T-cell (primary cell): Measurements from ENCODE around the gene SYN1. TPM values are rescaled to one million over a fixed set of nuclear protein-coding genes. Genes with fewer than 3 reads are reported as not detected.
A peak's percentile ranks its signal among the peaks of the same experiment; 100 is the strongest.

Experiments
- ATAC-seq, 4 experiments: fragments of 200-7000 bp in 3 of 4; fragments of 150-1000 bp in 1 of 4; cut with Tn5 transposase; replicated peaks in 1 of 4; 1 replicate in 3 of 4; 2 replicates in 1 of 4; pipeline ENCODE4 v1.10.0; 2021; ENCODE audit warnings: moderate library complexity in 3 of 4, mild to moderate bottlenecking in 2 of 4, moderate number of reproducible peaks in 1 of 4
- CTCF ChIA-PET, 2 donors: fragments of 300-600 bp; sonication (Branson Sonifier 250); formaldehyde crosslinking; loops; one replicate each; lab custom pipeline; 2022; ENCODE audit warnings: antibody characterized with exemption in 2 of 2; lab: Charles Lee
- POLR2A ChIA-PET, 2 donors: fragments of 300-600 bp; sonication (Branson Sonifier 250); formaldehyde crosslinking; loops; one replicate each; lab custom pipeline; 2022; ENCODE audit warnings: antibody characterized with exemption in 2 of 2; lab: Charles Lee
- DNase-seq, 35 experiments: peaks; one replicate each; pipeline versions ENCODE4 v3.0.0 to v3.0.0-alpha.2; 2013 to 2023
- H3K27ac ChIP-seq: one replicate; pipeline ENCODE4 v1.5.1; 2013; ENCODE audit warnings: low read length
- H3K27me3 ChIP-seq, 2 experiments: replicated peaks in 1 of 2; 1 replicate in 1 of 2; 2 replicates in 1 of 2; pipeline versions ENCODE4 v1.6.1 to v1.7.0; 2013; ENCODE audit warnings: low read length in 1 of 2, mixed read lengths in 1 of 2; ENCODE audit not compliant: control insufficient read depth in 2 of 2, insufficient read depth in 2 of 2; ENCODE audit errors: extremely low read depth in 1 of 2
- H3K36me3 ChIP-seq, 2 donors: 1 replicate in 1 of 2; 2 replicates in 1 of 2; pipeline versions ENCODE4 v1.6.1 to v1.7.0; 2013; ENCODE audit warnings: low read length in 1 of 2; ENCODE audit not compliant: control insufficient read depth in 2 of 2, insufficient read depth in 1 of 2; ENCODE audit errors: extremely low read depth in 1 of 2
- H3K4me1 ChIP-seq, 2 experiments: 1 replicate in 1 of 2; 2 replicates in 1 of 2; pipeline versions ENCODE4 v1.6.1 to v1.7.0; 2013; ENCODE audit warnings: low read length in 2 of 2, mixed read lengths in 1 of 2; ENCODE audit not compliant: insufficient read depth in 2 of 2, control insufficient read depth in 1 of 2; ENCODE audit errors: extremely low read depth in 1 of 2
- H3K4me3 ChIP-seq, 2 donors: 1 replicate in 1 of 2; 2 replicates in 1 of 2; pipeline versions ENCODE4 v1.5.1 to v1.7.0; 2013; ENCODE audit warnings: mild to moderate bottlenecking in 2 of 2, low read length in 1 of 2, moderate library complexity in 1 of 2; ENCODE audit not compliant: control insufficient read depth in 1 of 2; ENCODE audit errors: extremely low read depth in 1 of 2
- H3K9me3 ChIP-seq: 2 replicates; pipeline ENCODE4 v1.7.0; 2013
- H3K27ac Mint-ChIP-seq, 2 donors: one replicate each; pipeline ENCODE4 v1.8.0; 2020 to 2021; ENCODE audit warnings: mild to moderate bottlenecking in 2 of 2, mixed read lengths in 2 of 2
- H3K27me3 Mint-ChIP-seq, 2 donors: one replicate each; pipeline ENCODE4 v1.8.0; 2021 to 2022; ENCODE audit warnings: mixed read lengths in 2 of 2
- H3K36me3 Mint-ChIP-seq: one replicate; pipeline ENCODE4 v1.8.0; 2021; ENCODE audit warnings: mixed read lengths
- H3K4me1 Mint-ChIP-seq, 3 donors: one replicate each; pipeline ENCODE4 v1.8.0; 2020 to 2022; ENCODE audit warnings: mixed read lengths in 3 of 3, mild to moderate bottlenecking in 1 of 3
- H3K4me3 Mint-ChIP-seq, 3 donors: one replicate each; pipeline ENCODE4 v1.8.0; 2020 to 2022; ENCODE audit warnings: mild to moderate bottlenecking in 3 of 3, mixed read lengths in 3 of 3, moderate library complexity in 3 of 3
- H3K9me3 Mint-ChIP-seq, 3 donors: one replicate each; pipeline ENCODE4 v1.8.0; 2020 to 2022; ENCODE audit warnings: mixed read lengths in 3 of 3
- WGBS: methylation state at CpG from one replicate; pipeline ENCODE4 v1.1.5; 2013; ENCODE audit warnings: missing lambda C conversion rate; ENCODE audit not compliant: insufficient coverage; 5-methylcytosine and 5-hydroxymethylcytosine counted together
- total RNA-seq, 35 experiments: library from RNA in 6 of 35; stranded (reverse) in 6 of 35; fragments of 120-200 nt in 1 of 35; gene quantifications; one replicate each; pipeline versions ENCODE4 v1.2.1 to v1.2.4 and lab custom pipeline; 2013 to 2026

The SYN1 gene
- total RNA-seq, 5 donors from 2014 or later (not counting 1 experiment from before 2014, with no cell fraction given): 0.21 to 1.3 (median 0.81) TPM; not detected in 1

DNA sequence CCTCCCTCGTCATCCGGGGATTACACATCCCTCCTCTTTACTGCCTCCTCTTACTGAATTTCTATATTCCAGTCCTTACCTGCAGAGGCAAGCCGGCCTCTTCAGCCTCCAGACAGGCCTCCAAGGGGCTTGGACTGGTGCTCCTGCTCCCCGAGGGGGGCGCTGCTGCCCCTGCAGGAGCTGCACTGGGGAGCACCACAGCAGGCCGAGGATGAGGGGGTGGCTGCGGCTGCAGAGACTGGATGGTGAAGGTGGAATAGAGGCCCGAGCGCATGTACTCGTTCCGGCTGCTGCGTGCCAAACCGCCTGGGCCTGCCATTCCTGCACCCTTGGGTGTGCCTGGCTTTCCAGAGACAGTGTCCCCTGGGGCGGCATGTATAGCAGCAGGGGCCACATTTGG lies 19.2 kb upstream of the SYN1 start:
- ChIA-PET CTCF (no interaction called here), POLR2A (interaction anchor here in 1 of 2 donors (0.5 kb wide), 1 partner anchor 11 kb away, joined by 6 read pairs; no protein-coding TSS in a partner anchor)
- Histone ChIP-seq H3K27ac (no peak overlapping the region), H3K27me3 (no peaks in the 10 kb centered on the region), H3K36me3 (peaks cover 0 to 52% of the 10 kb centered on the region in 2 donors), H3K4me3 (no peak overlapping the region), H3K9me3 (no peaks in the 10 kb centered on the region), H3K4me1 (peaks cover 0 to 20% of the 10 kb centered on the region in 2 experiments)
- H3K9me3 Mint-ChIP-seq: no peaks in the 10 kb centered on the region
- no peak for ATAC-seq
- peaks cover 9 to 27% (median 15%) of the 10 kb centered on the region in 3 donors for H3K4me1 Mint-ChIP-seq
- peak overlapping the region in 1 of 3 donors; percentile 62 for H3K4me3 Mint-ChIP-seq
- H3K36me3 Mint-ChIP-seq: peaks cover 29% of the 10 kb centered on the region
- DNase-seq: no peak
- peak overlapping the region; percentile 36 to 71 for H3K27ac Mint-ChIP-seq
- 98% methylated on average over 9 of the region's 14 CpGs for WGBS
- H3K27me3 Mint-ChIP-seq: no peaks in the 10 kb centered on the region

- peak overlapping the region; percentile 29 for H3K27ac ChIP-seq
- DNase-seq (peak in 17 of 35 experiments; percentile 7 to 48 (median 33)), ATAC-seq (peak; percentile 66 to 95 (median 75))
- 55% methylated on average over 15 of the region's 31 CpGs for WGBS
- H3K9me3 ChIP-seq: no peaks in the 10 kb centered on the region
- H3K36me3 ChIP-seq: peaks cover 0 to 46% of the 10 kb centered on the region in 2 donors
- H3K4me3 Mint-ChIP-seq: peak overlapping the region; percentile 46 to 65 (median 62)
- H3K27ac Mint-ChIP-seq: peak overlapping the region; percentile 71 to 80
- H3K36me3 Mint-ChIP-seq: peaks cover 29% of the 10 kb centered on the region
- ChIA-PET CTCF (no interaction called here), POLR2A (no interaction called here)
- no peaks in the 10 kb centered on the region for H3K27me3 ChIP-seq
- H3K4me1 Mint-ChIP-seq: peaks cover 7 to 23% (median 12%) of the 10 kb centered on the region in 3 donors
- H3K4me1 ChIP-seq: peaks cover 0 to 20% of the 10 kb centered on the region in 2 experiments
- H3K27me3 Mint-ChIP-seq: no peaks in the 10 kb centered on the region
- H3K4me3 ChIP-seq: peak overlapping the region; percentile 36 to 40
- H3K9me3 Mint-ChIP-seq: no peaks in the 10 kb centered on the region
Measured at GRCh38 chrX:47637546-47638195, 18.0 kb upstream of the SYN1 start.

- ChIA-PET CTCF (interaction anchor here in 1 of 2 donors (0.7 kb wide), 1 partner anchor 1035 kb away, joined by 3 read pairs; no protein-coding TSS in a partner anchor), POLR2A (no interaction called here)
- Mint-ChIP-seq H3K4me3 (no peak overlapping the region), H3K27ac (no peak overlapping the region), H3K27me3 (no peaks in the 10 kb centered on the region), H3K4me1 (peaks cover 17 to 27% (median 19%) of the 10 kb centered on the region in 3 donors), H3K36me3 (peaks cover 17% of the 10 kb centered on the region), H3K9me3 (no peaks in the 10 kb centered on the region)
- H3K27ac ChIP-seq: no peak overlapping the region
- H3K4me3 ChIP-seq: no peak overlapping the region
- H3K27me3 ChIP-seq: no peaks in the 10 kb centered on the region
- ATAC-seq (peak in 2 of 4 experiments; percentile 10 to 25), DNase-seq (peak in 3 of 35 experiments; percentile 6 to 52 (median 18))
- peaks cover 0 to 32% of the 10 kb centered on the region in 2 donors for H3K36me3 ChIP-seq
- WGBS: 14% methylated on average over 9 of the region's 16 CpGs
- peaks cover 0 to 33% of the 10 kb centered on the region in 2 experiments for H3K4me1 ChIP-seq
- H3K9me3 ChIP-seq: no peaks in the 10 kb centered on the region
Measured at GRCh38 chrX:47634871-47635575, 15.4 kb upstream of the SYN1 start.

- peaks cover 9% of the 10 kb centered on the region for H3K36me3 Mint-ChIP-seq
- Histone ChIP-seq H3K4me1 (peaks cover 0 to 42% of the 10 kb centered on the region in 2 experiments), H3K27ac (no peak overlapping the region), H3K9me3 (no peaks in the 10 kb centered on the region), H3K4me3 (no peak overlapping the region), H3K36me3 (peaks cover 0 to 25% of the 10 kb centered on the region in 2 donors), H3K27me3 (no peaks in the 10 kb centered on the region)
- DNase-seq: no peak
- 91% methylated on average over 10 of the region's 14 CpGs for WGBS
- H3K4me1 Mint-ChIP-seq: peaks cover 23 to 34% (median 23%) of the 10 kb centered on the region in 3 donors
- H3K4me3 Mint-ChIP-seq: no peak overlapping the region
- no peaks in the 10 kb centered on the region for H3K9me3 Mint-ChIP-seq
- H3K27me3 Mint-ChIP-seq: no peaks in the 10 kb centered on the region
- ATAC-seq: no peak
- ChIA-PET POLR2A (no interaction called here), CTCF (no interaction called here)
- no peak overlapping the region for H3K27ac Mint-ChIP-seq
Measured at GRCh38 chrX:47633689-47634590, 14.3 kb upstream of the SYN1 start.

- Histone ChIP-seq H3K4me3 (no peak overlapping the region), H3K4me1 (peaks cover 0 to 49% of the 10 kb centered on the region in 2 experiments), H3K36me3 (peaks cover 0 to 12% of the 10 kb centered on the region in 2 donors), H3K27me3 (no peaks in the 10 kb centered on the region), H3K9me3 (no peaks in the 10 kb centered on the region), H3K27ac (no peak overlapping the region)
- no peak for ATAC-seq
- Mint-ChIP-seq H3K27me3 (no peaks in the 10 kb centered on the region), H3K9me3 (no peaks in the 10 kb centered on the region), H3K4me1 (peaks cover 22 to 33% (median 29%) of the 10 kb centered on the region in 3 donors), H3K4me3 (no peak overlapping the region), H3K27ac (peak overlapping the region; percentile 50 to 76), H3K36me3 (peaks cover 3% of the 10 kb centered on the region)
- DNase-seq: no peak
- WGBS: no CpG with 5 or more reads among the region's 4 CpGs
- CTCF ChIA-PET: no interaction called here
- POLR2A ChIA-PET: no interaction called here
Measured at GRCh38 chrX:47632666-47633065, 13.0 kb upstream of the SYN1 start.
